HG02759 (cell line): ENCODE measurements around the gene LIN7B.
"Not testable (repeated sequence)": the region's sequence is repeated elsewhere in the genome, so short reads cannot be mapped to it uniquely, and the experiment has no call there.

Experiments used
- ATAC-seq: cut with Tn5 transposase; IDR thresholded peaks from one replicate; pipeline ENCODE4 v1.9.1; 2021; ENCODE audit warnings: mild to moderate bottlenecking, moderate library complexity; ENCODE audit not compliant: unreplicated experiment

Gene LIN7B

GRCh38 chr19:49141352-49141751 is 27.2 kb downstream of the LIN7B start:
- no peak for ATAC-seq

- ATAC-seq, result peak; percentile 83
These were observed 28.7 kb downstream of the LIN7B start for GRCh38 chr19:49142866-49143335.

DNA sequence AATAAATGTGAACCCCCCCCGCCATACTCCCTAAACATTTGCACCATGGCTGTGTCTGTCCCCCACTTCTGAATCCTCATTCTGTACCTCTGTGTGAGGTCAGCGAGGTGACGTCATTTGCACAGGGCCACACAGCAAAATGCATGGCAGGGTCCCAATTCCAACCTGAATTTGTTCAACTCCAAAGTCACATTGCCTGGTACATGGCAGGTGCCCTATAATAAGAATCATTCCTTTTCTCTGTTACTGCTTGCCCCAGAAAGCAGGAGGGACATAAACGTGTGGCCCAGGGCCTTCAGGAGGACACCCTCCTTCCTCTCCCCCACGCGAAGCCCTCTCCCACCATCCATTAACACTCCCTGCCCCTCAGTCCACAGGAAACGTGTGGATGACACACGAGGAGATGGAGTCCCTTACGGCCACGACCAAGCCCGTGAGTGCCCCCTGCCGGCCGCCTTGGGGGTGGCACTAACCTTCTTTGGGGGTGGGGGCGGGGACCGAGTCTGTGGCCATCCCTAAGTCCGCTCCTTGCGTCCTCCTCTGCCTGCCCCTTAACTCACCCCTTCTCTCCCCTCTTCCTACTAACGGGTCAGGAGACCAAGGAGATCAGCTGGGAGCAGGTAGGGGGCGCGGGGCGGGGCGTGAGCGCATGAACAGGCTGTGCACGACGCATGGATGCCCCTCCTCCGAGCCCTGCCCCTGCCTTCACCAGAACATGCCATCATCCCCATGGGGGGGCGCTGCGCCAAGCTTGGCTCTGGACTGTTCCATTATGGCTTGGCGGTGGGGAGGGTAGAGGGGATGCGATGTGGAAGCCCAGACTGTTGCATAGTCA is 31.6 kb downstream of the LIN7B start:
- ATAC-seq, result no peak

- ATAC-seq, result not testable (repeated sequence)
These were observed 32.2 kb downstream of the LIN7B start for GRCh38 chr19:49146408-49146770.

- ATAC-seq, result no peak
These were observed 34.0 kb downstream of the LIN7B start for GRCh38 chr19:49148044-49148682.

- ATAC-seq, result no peak
These were observed 34.8 kb downstream of the LIN7B start for GRCh38 chr19:49148784-49149651.

GRCh38 chr19:49149652-49150105 is 35.5 kb downstream of the LIN7B start:
- no peak for ATAC-seq

GRCh38 chr19:49150106-49150943 is 36.2 kb downstream of the LIN7B start:
- no peak for ATAC-seq

DNA sequence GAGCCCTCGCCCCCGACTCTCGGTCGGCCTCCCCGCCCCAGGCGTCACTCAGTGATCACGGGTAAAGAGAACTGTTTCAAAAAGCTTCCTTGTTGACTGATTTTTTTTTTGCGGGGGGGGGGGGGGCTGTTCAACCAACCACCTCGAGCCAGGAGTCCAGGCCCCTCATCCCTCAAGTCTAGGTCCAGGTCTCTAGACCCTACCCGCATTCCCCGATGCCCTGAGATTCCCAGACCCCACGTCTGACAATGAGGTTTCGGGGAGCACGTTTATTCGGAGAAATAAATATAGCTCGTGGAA is 36.7 kb downstream of the LIN7B start:
- no peak for ATAC-seq

- ATAC-seq, result no peak
These were observed 37.3 kb downstream of the LIN7B start for GRCh38 chr19:49151267-49152118.

- ATAC-seq, result no peak
These were observed 38.0 kb downstream of the LIN7B start for GRCh38 chr19:49152119-49152550.

DNA sequence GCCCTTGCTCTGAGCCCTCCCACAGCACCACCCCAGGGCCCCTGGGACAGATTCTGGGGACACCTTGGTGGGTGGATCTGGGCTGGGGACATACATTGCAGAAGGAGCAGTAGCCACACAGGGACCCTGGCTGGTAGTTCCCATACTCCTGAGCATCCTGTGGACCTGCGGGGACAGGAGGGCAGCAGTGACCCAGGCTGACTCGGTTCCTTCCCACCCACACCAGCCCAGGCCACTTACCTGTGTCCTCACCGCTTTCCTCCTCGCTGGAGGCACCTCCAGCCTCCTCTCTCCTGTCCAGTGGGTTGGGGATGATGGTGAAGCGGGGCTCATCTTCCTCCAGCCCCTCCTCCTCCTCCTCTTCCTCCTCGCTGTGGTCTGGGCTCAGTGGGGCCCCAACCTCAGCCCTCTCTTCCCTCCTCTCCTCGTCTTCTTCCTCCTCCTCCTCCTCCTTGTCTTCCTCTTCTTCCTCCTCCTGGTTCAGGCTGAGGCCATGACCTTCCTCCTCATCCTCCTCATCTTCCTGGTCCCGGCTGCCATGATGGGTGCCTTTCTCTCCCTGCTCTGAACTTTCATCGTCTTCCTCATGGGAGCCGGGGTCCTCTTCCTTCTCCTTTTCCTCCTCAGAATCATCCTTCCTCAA is 39.1 kb downstream of the LIN7B start:
- ATAC-seq, result no peak

GRCh38 chr19:49154279-49154678 is 40.1 kb downstream of the LIN7B start:
- ATAC-seq, result no peak

DNA sequence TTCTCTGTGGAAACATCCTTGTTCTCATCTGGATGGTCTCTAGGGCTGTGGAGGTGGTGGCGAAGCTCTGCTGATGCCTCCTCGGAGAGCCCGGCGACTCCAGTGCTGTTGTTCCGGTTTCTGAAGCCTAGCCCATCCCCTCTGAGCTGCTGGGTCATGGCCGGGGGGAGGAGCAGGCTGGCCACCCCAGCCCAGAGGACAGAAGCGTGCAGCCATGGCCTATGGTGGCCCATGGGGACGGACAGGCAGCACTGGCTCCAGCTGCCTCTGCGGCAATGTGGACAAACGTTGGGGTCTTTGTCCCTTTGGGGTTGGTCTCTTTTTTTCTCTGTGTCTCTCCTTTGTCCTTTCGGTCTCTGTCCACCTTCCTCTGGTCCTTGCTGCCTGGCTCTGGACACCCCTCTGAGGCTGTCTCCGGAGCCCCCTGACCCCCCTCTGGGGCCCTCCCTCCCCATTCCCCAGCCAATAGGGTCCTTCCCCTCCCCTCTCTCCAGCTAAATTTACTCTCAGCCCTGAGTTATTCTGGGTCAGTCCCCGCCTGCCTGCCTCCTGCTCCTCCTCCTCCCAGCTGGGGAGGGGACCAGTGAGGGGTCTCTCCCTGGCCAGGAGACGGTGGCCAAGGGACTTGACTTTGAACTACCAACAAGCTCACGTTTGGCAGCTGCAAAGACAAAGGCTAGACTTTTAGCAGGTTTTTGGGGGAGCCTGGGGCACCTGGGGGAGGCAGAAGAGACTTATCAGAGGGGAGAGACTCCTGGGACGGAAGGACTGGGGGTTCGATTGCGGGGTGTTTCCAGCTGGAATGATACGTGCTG is 41.0 kb downstream of the LIN7B start, which contains the start of gene HRC:
Gene HRC (minus strand): TSS at position 392 of the 815 bp plus-strand sequence. CDS start 159 bp downstream, at position 233.
- ATAC-seq, result no peak

- ATAC-seq, result no peak
These were observed 41.7 kb downstream of the LIN7B start for GRCh38 chr19:49155820-49156346.

- ATAC-seq, result no peak
These were observed 43.5 kb downstream of the LIN7B start, which contains the start of gene TRPM4 for GRCh38 chr19:49157445-49158224. TRPM4 (plus strand) TSS chr19:49157792; CDS start chr19:49157867, 75 bp downstream.
